ENCODE results near the gene ARHGAP42. TPM values are rescaled to one million over a fixed set of nuclear protein-coding genes. Genes with fewer than 3 reads are reported as not detected.

The ARHGAP42 gene
- total and polyA plus RNA-seq, 8 donors, result 17.1 to 45.2 (median 36.2) TPM

- intact Hi-C loops (cut with DNase I), result no loop called here
- H3K9me3 ChIP-seq, result no peaks in the 10 kb centered on the region
- no peaks in the 10 kb centered on the region for H3K27me3 ChIP-seq
- no peak overlapping the region for H3K4me3 ChIP-seq
- TF ChIP-seq CTCF (IDR thresholded peaks at IDR 0.05), result no peak
- DNase-seq (no peak), ATAC-seq (no peak)
- H3K36me3 ChIP-seq, result no peaks in the 10 kb centered on the region
- H3K4me1 ChIP-seq, result no peaks in the 10 kb centered on the region
- no peak overlapping the region for H3K27ac ChIP-seq
These were observed 345.9 kb downstream of the ARHGAP42 start for GRCh38 chr11:101032991-101033390.

- H3K27me3 ChIP-seq, result no peaks in the 10 kb centered on the region
- ATAC-seq (peak; percentile 37), DNase-seq (peak in 2 of 4 donors; percentile 59 to 80)
- H3K27ac ChIP-seq, result no peak overlapping the region
- H3K9me3 ChIP-seq, result no peaks in the 10 kb centered on the region
- H3K36me3 ChIP-seq, result no peaks in the 10 kb centered on the region
- H3K4me3 ChIP-seq, result no peak overlapping the region
- intact Hi-C loops (cut with DNase I), result no loop called here
- TF ChIP-seq CTCF (IDR thresholded peaks at IDR 0.05), result no peak
- no peaks in the 10 kb centered on the region for H3K4me1 ChIP-seq
These were observed 347.0 kb downstream of the ARHGAP42 start for GRCh38 chr11:101034076-101034475.

- DNase-seq, result no peak
- no peaks in the 10 kb centered on the region for H3K9me3 ChIP-seq
- no peaks in the 10 kb centered on the region for H3K27me3 ChIP-seq
- H3K4me3 ChIP-seq, result no peak overlapping the region
- no peak for TF ChIP-seq CTCF (IDR thresholded peaks at IDR 0.05)
- ATAC-seq, result no peak
- H3K27ac ChIP-seq, result no peak overlapping the region
- H3K4me1 ChIP-seq, result no peaks in the 10 kb centered on the region
- intact Hi-C loops (cut with DNase I), result no loop called here
- no peaks in the 10 kb centered on the region for H3K36me3 ChIP-seq
These were observed 348.8 kb downstream of the ARHGAP42 start for GRCh38 chr11:101035872-101036271.

Data from left lung (tissue), 10 donors.